Fibroblast of pulmonary artery (primary cell): ENCODE results near the gene AKAP8L.
A peak's percentile ranks its signal among the peaks of the same experiment; 100 is the strongest.

Experiments used
- DNase-seq: peaks from one replicate; pipeline ENCODE4 v3.0.0-alpha.2; 2010; ENCODE audit warnings: low read depth
- H3K4me3 ChIP-seq: replicated peaks from 2 replicates; pipeline ENCODE4 v1.5.1; 2011; ENCODE audit warnings: low read depth, mild to moderate bottlenecking, control low read depth, low read length, moderate library complexity
- TF ChIP-seq, protein P1 (sequence below): IDR thresholded peaks from 2 replicates; pipeline ENCODE4 v1.5.1; 2011; ENCODE audit warnings: mild to moderate bottlenecking, control low read depth, low read length, inconsistent platforms; ENCODE audit errors: missing control alignments

Gene AKAP8L, protein sequence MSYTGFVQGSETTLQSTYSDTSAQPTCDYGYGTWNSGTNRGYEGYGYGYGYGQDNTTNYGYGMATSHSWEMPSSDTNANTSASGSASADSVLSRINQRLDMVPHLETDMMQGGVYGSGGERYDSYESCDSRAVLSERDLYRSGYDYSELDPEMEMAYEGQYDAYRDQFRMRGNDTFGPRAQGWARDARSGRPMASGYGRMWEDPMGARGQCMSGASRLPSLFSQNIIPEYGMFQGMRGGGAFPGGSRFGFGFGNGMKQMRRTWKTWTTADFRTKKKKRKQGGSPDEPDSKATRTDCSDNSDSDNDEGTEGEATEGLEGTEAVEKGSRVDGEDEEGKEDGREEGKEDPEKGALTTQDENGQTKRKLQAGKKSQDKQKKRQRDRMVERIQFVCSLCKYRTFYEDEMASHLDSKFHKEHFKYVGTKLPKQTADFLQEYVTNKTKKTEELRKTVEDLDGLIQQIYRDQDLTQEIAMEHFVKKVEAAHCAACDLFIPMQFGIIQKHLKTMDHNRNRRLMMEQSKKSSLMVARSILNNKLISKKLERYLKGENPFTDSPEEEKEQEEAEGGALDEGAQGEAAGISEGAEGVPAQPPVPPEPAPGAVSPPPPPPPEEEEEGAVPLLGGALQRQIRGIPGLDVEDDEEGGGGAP

DNA sequence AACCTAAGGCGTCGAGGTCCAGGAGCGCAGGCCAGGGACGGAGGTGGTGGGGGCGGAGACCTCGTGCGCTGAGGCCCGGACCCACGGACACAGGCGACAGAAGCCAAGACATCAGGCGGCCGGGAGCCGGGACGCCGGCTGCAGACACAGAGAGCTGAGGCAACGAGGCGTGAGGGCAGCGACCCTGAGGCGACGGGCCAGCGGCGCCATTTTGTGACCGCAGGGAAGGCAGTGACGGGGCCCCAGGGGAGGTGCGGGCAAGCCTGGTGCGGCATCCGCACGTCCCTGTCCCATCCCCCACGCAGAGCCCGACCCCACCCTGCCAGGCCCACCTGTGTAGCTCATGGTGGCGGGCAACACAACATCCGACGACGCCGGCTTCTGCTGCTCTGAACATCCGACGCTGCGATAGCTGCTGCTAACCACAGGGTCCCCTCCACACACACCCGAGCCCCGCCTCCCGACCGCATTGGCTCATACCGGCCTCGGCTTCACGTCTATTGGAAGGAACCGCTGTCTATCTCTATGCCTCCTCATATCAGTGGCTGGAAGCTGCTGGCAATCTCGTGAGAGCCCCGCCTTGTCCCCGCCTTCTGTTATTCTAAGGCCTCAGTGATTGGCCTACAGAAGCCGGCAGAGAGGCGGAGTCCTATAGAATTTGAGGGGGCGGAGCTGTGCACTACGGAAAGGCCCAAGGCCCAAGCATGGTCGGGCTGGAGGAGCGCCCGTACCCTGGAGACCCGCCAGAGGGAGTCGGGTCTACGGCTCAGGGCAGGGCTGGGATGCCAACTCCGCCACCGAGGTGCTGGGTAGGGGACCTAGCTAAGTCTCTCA lies at the start of gene AKAP8L:
TSS of gene AKAP8L (minus strand) at position 410 of the 834 bp plus-strand sequence. CDS start at position 345, 65 bp downstream.
- H3K4me3 ChIP-seq = peak within 1 kb of the TSS; percentile 81
- TF ChIP-seq, protein P1, sequence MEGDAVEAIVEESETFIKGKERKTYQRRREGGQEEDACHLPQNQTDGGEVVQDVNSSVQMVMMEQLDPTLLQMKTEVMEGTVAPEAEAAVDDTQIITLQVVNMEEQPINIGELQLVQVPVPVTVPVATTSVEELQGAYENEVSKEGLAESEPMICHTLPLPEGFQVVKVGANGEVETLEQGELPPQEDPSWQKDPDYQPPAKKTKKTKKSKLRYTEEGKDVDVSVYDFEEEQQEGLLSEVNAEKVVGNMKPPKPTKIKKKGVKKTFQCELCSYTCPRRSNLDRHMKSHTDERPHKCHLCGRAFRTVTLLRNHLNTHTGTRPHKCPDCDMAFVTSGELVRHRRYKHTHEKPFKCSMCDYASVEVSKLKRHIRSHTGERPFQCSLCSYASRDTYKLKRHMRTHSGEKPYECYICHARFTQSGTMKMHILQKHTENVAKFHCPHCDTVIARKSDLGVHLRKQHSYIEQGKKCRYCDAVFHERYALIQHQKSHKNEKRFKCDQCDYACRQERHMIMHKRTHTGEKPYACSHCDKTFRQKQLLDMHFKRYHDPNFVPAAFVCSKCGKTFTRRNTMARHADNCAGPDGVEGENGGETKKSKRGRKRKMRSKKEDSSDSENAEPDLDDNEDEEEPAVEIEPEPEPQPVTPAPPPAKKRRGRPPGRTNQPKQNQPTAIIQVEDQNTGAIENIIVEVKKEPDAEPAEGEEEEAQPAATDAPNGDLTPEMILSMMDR = peak; percentile 69
- peak; percentile 100 for DNase-seq

DNA sequence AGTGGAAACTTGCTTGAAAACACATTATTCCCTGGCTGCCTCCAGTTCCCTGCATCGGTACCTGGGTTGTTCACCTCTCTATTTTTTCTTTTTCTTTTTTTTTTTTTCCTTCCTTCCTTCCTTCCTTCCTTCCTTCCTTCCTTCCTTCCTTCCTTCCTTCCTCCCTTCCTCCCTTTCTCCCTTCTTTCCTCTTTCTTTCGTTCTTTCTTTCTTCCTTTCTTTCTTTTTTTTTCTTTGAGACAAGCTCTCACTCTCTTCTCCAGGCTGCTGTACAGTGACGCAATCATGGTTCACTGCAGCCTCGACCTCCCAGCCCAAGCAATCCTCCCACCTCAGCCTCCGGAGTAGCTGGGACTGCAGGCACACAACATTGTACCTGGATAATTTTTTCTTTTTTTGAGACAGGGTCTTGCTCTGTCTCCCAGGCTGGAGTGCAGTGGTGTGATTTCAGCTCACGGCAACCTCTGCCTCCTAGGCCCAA lies 49.0 kb upstream of the AKAP8L start:
- no peak for DNase-seq
- H3K4me3 ChIP-seq = no peak overlapping the region
- TF ChIP-seq, protein P1 = no peak

DNA sequence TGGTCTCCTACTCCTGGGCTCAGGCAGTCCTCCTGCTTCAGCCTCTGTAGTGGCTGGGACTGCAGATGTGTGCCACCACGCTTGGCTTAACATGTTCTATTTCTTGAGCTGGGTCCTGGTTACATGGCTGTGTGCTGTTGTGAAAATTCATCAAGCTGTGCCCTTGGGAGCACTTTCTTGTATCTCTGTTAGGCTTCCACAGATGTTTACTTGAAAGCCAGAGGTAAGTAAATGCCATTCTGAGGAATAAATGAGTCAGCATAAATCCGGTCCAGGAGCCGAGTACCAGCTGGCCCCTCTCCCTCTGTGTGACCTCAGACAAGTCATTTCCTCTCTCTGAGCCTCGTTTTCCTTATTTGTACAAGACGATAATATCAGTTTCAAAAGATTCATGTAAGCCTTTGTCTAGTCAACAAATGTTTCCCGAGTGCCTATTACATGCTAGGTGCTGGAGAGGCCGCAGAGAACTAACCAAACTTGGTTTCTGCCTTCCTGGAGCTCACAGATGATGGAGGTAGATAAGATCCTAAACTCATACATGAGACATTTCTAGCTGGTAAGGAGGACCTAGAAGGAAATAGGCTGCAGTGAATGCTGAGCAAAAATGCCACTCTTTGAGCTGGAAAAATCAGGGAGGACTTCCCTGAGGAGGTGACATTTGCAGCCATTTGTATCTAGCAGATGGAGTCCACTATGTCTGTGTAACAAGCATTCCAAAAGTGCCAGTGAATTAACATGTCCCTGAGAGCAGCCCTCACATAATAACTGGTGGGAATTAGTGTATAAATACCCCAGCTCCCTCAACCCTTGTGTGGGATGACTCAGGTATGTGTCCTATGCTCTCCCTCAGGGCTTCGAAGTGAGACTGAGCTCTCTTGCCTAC lies 48.3 kb upstream of the AKAP8L start:
- TF ChIP-seq, protein P1 = no peak
- no peak overlapping the region for H3K4me3 ChIP-seq
- DNase-seq = peak; percentile 87

DNA sequence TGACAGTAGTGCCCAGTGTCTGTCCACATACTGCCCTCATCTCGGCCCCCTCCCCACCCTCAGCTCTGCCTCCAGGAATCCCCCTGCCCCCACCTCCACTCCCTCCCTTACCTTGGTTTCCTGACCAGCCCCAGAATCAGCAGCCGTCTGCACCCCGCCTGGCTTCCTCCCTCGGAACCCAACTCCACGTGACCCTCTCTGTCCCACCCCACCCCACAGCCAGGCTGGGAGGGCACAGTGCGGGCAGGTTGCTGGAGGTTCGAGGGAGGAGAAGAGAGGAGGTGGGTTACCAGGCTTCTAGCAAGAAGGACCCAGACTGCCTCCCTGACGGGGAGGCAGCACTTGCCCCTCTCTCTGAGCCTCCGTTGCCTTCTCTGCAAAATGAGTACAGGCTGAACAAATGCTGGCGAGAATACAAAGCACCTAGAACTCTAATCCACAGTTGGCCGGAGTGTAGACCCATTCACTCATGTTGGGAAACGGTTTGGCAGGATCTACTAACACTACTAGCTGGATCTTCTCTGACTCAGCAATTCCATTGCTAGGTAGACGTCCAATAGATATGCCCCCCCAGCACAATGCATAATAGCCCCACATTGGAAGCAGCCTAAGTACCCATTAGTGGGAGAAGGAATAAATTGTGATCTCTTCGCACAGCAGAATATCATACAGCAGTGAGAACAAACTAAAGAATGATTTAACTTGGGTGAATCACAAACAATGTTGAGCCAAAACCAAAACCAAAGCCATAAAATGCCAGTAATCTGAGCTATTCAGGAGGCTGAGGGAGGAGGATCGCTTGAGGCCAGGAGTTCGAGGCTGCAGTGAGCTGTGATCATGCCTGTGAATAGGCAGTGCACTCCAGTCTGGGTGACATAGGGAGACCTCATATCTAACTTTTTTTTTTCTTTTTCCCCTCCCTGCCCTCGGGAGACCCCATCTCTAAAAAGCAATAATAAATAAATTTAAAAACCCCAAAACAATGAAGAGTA lies 45.9 kb upstream of the AKAP8L start, which contains the start of gene RASAL3:
TSS of gene RASAL3 (minus strand) at position 151 of the 992 bp plus-strand sequence. CDS start 186 bp downstream, outside the sequence.
- peak; percentile 32 for DNase-seq
- TF ChIP-seq, protein P1 = no peak
- no peak within 1 kb of the TSS for H3K4me3 ChIP-seq

DNA sequence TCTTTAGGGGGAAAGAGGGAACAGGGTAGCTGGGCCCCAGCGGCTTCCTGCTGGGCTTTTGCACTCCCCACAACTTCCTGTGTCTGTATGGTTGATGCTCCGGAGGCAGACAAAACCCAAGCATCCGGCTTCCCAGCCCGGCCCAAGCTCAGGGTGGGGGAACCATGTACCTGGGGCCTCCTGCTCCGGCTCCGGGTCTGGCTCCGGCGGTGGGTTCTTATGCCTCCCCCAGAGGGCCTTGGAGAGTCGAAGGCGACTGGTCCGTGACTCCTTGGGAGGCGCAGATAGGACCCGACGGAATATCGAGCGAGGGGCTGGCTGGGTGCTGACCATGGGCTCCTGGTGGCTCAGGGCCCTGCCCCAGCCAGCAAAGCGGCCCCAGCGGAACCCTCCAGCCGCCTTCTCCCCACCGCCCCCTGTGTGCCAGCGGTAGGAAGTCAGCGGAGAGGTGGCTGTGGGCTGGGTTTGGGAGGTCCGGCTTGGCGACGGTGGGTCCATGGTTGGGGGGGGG lies 45.1 kb upstream of the AKAP8L start:
- TF ChIP-seq, protein P1 = no peak
- no peak overlapping the region for H3K4me3 ChIP-seq
- no peak for DNase-seq
